HUES6 (cell line): ENCODE results near the gene TOMM40L.

ENCODE experiments used
- H3K27ac ChIP-seq: 2 replicates; pipeline ENCODE4 v1.7.0; 2013; ENCODE audit warnings: low read depth, mild to moderate bottlenecking, low read length, inconsistent platforms
- H3K27me3 ChIP-seq: 2 replicates; pipeline ENCODE4 v1.6.1; 2013; ENCODE audit warnings: low read length; ENCODE audit not compliant: control insufficient read depth, insufficient read depth
- H3K36me3 ChIP-seq: 2 replicates; pipeline ENCODE4 v1.6.1; 2013; ENCODE audit warnings: low read length; ENCODE audit not compliant: control insufficient read depth, insufficient read depth
- H3K4me1 ChIP-seq: 2 replicates; pipeline ENCODE4 v1.6.1; 2013; ENCODE audit warnings: low read length; ENCODE audit not compliant: control insufficient read depth, insufficient read depth
- H3K4me3 ChIP-seq: 2 replicates; pipeline ENCODE4 v1.5.1; 2013; ENCODE audit warnings: low read depth, low read length
- H3K9ac ChIP-seq: one replicate; pipeline ENCODE4 v1.6.1; 2013; ENCODE audit warnings: mild to moderate bottlenecking, low read length
- H3K9me3 ChIP-seq: 2 replicates; pipeline ENCODE4 v1.6.1; 2013; ENCODE audit warnings: low read depth, low read length; ENCODE audit not compliant: control insufficient read depth, insufficient read depth

TOMM40L gene

GRCh38 chr1:161188381-161188780 is 37.5 kb upstream of the TOMM40L start:
- peaks cover 6% of the 10 kb centered on the region for H3K4me1 ChIP-seq
- H3K9me3 ChIP-seq = no peaks in the 10 kb centered on the region
- H3K4me3 ChIP-seq = no peak overlapping the region
- H3K27ac ChIP-seq = no peak overlapping the region
- H3K36me3 ChIP-seq = peaks cover 11% of the 10 kb centered on the region
- H3K9ac ChIP-seq = no peak overlapping the region
- no peaks in the 10 kb centered on the region for H3K27me3 ChIP-seq

- Histone ChIP-seq H3K4me3 (no peak overlapping the region), H3K4me1 (peaks cover 6% of the 10 kb centered on the region), H3K9me3 (no peaks in the 10 kb centered on the region), H3K27me3 (no peaks in the 10 kb centered on the region), H3K9ac (no peak overlapping the region), H3K36me3 (peaks cover 11% of the 10 kb centered on the region), H3K27ac (no peak overlapping the region)
These were observed 36.8 kb upstream of the TOMM40L start for GRCh38 chr1:161189036-161189435.

- no peak overlapping the region for H3K27ac ChIP-seq
- H3K4me1 ChIP-seq = peaks cover 6% of the 10 kb centered on the region
- no peak overlapping the region for H3K9ac ChIP-seq
- H3K4me3 ChIP-seq = no peak overlapping the region
- no peaks in the 10 kb centered on the region for H3K9me3 ChIP-seq
- H3K36me3 ChIP-seq = peaks cover 18% of the 10 kb centered on the region
- no peaks in the 10 kb centered on the region for H3K27me3 ChIP-seq
These were observed 34.8 kb upstream of the TOMM40L start for GRCh38 chr1:161190962-161191521.

- peaks cover 12% of the 10 kb centered on the region for H3K4me1 ChIP-seq
- H3K4me3 ChIP-seq = no peak overlapping the region
- no peak overlapping the region for H3K9ac ChIP-seq
- H3K27ac ChIP-seq = no peak overlapping the region
- no peaks in the 10 kb centered on the region for H3K9me3 ChIP-seq
- H3K36me3 ChIP-seq = peaks cover 21% of the 10 kb centered on the region
- no peaks in the 10 kb centered on the region for H3K27me3 ChIP-seq
These were observed 33.9 kb upstream of the TOMM40L start for GRCh38 chr1:161191971-161192370.

- no peaks in the 10 kb centered on the region for H3K27me3 ChIP-seq
- H3K9me3 ChIP-seq = no peaks in the 10 kb centered on the region
- no peak overlapping the region for H3K4me3 ChIP-seq
- peaks cover 21% of the 10 kb centered on the region for H3K36me3 ChIP-seq
- no peak overlapping the region for H3K9ac ChIP-seq
- peaks cover 20% of the 10 kb centered on the region for H3K4me1 ChIP-seq
- H3K27ac ChIP-seq = no peak overlapping the region
These were observed 33.1 kb upstream of the TOMM40L start for GRCh38 chr1:161192476-161193465.

- no peak overlapping the region for H3K4me3 ChIP-seq
- no peak overlapping the region for H3K9ac ChIP-seq
- H3K4me1 ChIP-seq = peaks cover 29% of the 10 kb centered on the region
- no peaks in the 10 kb centered on the region for H3K9me3 ChIP-seq
- H3K27me3 ChIP-seq = no peaks in the 10 kb centered on the region
- H3K36me3 ChIP-seq = peaks cover 21% of the 10 kb centered on the region
- no peak overlapping the region for H3K27ac ChIP-seq
These were observed 32.2 kb upstream of the TOMM40L start for GRCh38 chr1:161193561-161194235.

- Histone ChIP-seq H3K27me3 (no peaks in the 10 kb centered on the region), H3K27ac (no peak overlapping the region), H3K9ac (no peak overlapping the region), H3K9me3 (no peaks in the 10 kb centered on the region), H3K4me1 (peaks cover 44% of the 10 kb centered on the region), H3K4me3 (no peak overlapping the region), H3K36me3 (peaks cover 21% of the 10 kb centered on the region)
These were observed 30.7 kb upstream of the TOMM40L start for GRCh38 chr1:161195171-161195570.

- Histone ChIP-seq H3K36me3 (peaks cover 21% of the 10 kb centered on the region), H3K4me3 (no peak overlapping the region), H3K9ac (no peak overlapping the region), H3K4me1 (peaks cover 50% of the 10 kb centered on the region), H3K27me3 (no peaks in the 10 kb centered on the region), H3K9me3 (no peaks in the 10 kb centered on the region), H3K27ac (no peak overlapping the region)
These were observed 29.7 kb upstream of the TOMM40L start for GRCh38 chr1:161196111-161196510.

GRCh38 chr1:161196521-161197451 is 29.1 kb upstream of the TOMM40L start:
- Histone ChIP-seq H3K4me3 (peak overlapping the region; percentile 54), H3K36me3 (peaks cover 14% of the 10 kb centered on the region), H3K4me1 (peaks cover 54% of the 10 kb centered on the region), H3K9me3 (no peaks in the 10 kb centered on the region), H3K9ac (peak overlapping the region; percentile 37), H3K27ac (no peak overlapping the region; the same call in 1 of the 2 replicates), H3K27me3 (no peaks in the 10 kb centered on the region)

GRCh38 chr1:161197560-161198193 is 28.2 kb upstream of the TOMM40L start:
- H3K9me3 ChIP-seq = no peaks in the 10 kb centered on the region
- H3K9ac ChIP-seq = peak overlapping the region; percentile 47
- H3K4me1 ChIP-seq = peaks cover 56% of the 10 kb centered on the region
- no peak overlapping the region for H3K27ac ChIP-seq
- no peaks in the 10 kb centered on the region for H3K27me3 ChIP-seq
- peaks cover 10% of the 10 kb centered on the region; the same call in 1 of the 2 replicates for H3K36me3 ChIP-seq
- H3K4me3 ChIP-seq = peak overlapping the region; percentile 54
